SHP77 treated with DMSO at 0.1 percent for 48 hours (cell line): ENCODE measurements around the gene TBC1D30.

Source experiments
- DNase-seq: peaks from one replicate; lab custom pipeline; 2025; lab: John Stamatoyannopoulos, UW

The TBC1D30 gene

GRCh38 chr12:64864319-64864718, 39.9 kb downstream of the TBC1D30 start:
- no peak for DNase-seq

- DNase-seq = no peak
Measured at GRCh38 chr12:64875186-64875585, 50.7 kb downstream of the TBC1D30 start.

- no peak for DNase-seq
Measured at GRCh38 chr12:64876388-64877071, 52.1 kb downstream of the TBC1D30 start.

- no peak for DNase-seq
Measured at GRCh38 chr12:64877363-64878004, 53.0 kb downstream of the TBC1D30 start.

- DNase-seq = no peak
Measured at GRCh38 chr12:64882687-64883086, 58.2 kb downstream of the TBC1D30 start.

GRCh38 chr12:64883264-64884163, 59.1 kb downstream of the TBC1D30 start:
- DNase-seq = no peak

GRCh38 chr12:64884164-64884542, 59.7 kb downstream of the TBC1D30 start:
- DNase-seq = no peak

GRCh38 chr12:64884728-64885127, 60.3 kb downstream of the TBC1D30 start:
- no peak for DNase-seq

- no peak for DNase-seq
Measured at GRCh38 chr12:64889434-64890216, 65.2 kb downstream of the TBC1D30 start.

GRCh38 chr12:64890873-64891468, 66.5 kb downstream of the TBC1D30 start:
- peak; percentile 31 for DNase-seq

GRCh38 chr12:64891629-64892028, 67.2 kb downstream of the TBC1D30 start:
- no peak for DNase-seq

- no peak for DNase-seq
Measured at GRCh38 chr12:64892561-64892960, 68.1 kb downstream of the TBC1D30 start.

- DNase-seq = no peak
Measured at GRCh38 chr12:64893961-64894360, 69.5 kb downstream of the TBC1D30 start.

- no peak for DNase-seq
Measured at GRCh38 chr12:64894827-64895475, 70.5 kb downstream of the TBC1D30 start.

GRCh38 chr12:64895526-64895925, 71.1 kb downstream of the TBC1D30 start:
- DNase-seq = no peak

GRCh38 chr12:64900540-64900939, 76.1 kb downstream of the TBC1D30 start:
- no peak for DNase-seq

GRCh38 chr12:64903479-64904152, 79.2 kb downstream of the TBC1D30 start:
- DNase-seq = no peak

- no peak for DNase-seq
Measured at GRCh38 chr12:64907097-64907496, 82.7 kb downstream of the TBC1D30 start.

GRCh38 chr12:64909124-64909523, 84.7 kb downstream of the TBC1D30 start:
- DNase-seq = no peak

GRCh38 chr12:64911081-64911480, 86.6 kb downstream of the TBC1D30 start:
- no peak for DNase-seq

GRCh38 chr12:64911912-64912311, 87.5 kb downstream of the TBC1D30 start:
- DNase-seq = no peak
